ENCODE measurements around the gene FAF1.

- TF ChIP-seq CTCF (IDR thresholded peaks at IDR 0.05): no peak
- no peak for TF ChIP-seq POLR2A (IDR thresholded peaks at IDR 0.05)
- TF ChIP-seq EP300 (IDR thresholded peaks at IDR 0.05): no peak
Observed at GRCh38 chr1:50750021-50750619, 209.9 kb downstream of the FAF1 start.

Data from ovary (tissue), 3 donors.